Esophagus muscularis mucosa (tissue), 4 donors: ENCODE results near the gene CNOT2. TPM values are rescaled to one million over a fixed set of nuclear protein-coding genes. Genes with fewer than 3 reads are reported as not detected.

ENCODE experiments used
- DNase-seq: peaks from one replicate; pipeline ENCODE4 v3.0.0-alpha.2; 2017; ENCODE audit errors: extremely low spot score
- H3K27ac ChIP-seq, 4 donors: fragments of 200-600 bp; sonication (generic); replicated peaks in 1 of 4; 1 replicate in 3 of 4; 2 replicates in 1 of 4; pipeline ENCODE4 v1.5.1; 2016 to 2019; ENCODE audit warnings: mild to moderate bottlenecking in 1 of 4
- H3K27me3 ChIP-seq, 4 donors: fragments of 200-600 bp; sonication (generic); one replicate each; pipeline versions ENCODE4 v1.5.1 to v1.6.0; 2016 to 2019
- H3K36me3 ChIP-seq, 4 donors: fragments of 200-600 bp; sonication (generic); one replicate each; pipeline ENCODE4 v1.5.1; 2016 to 2019
- H3K4me1 ChIP-seq, 4 donors: fragments of 200-600 bp; sonication (generic); one replicate each; pipeline ENCODE4 v1.5.1; 2016 to 2019
- H3K4me3 ChIP-seq, 4 donors: fragments of 200-600 bp; sonication (generic); 1 replicate in 2 of 4; 2 replicates in 2 of 4; pipeline ENCODE4 v1.5.1; 2016 to 2019; ENCODE audit warnings: mild to moderate bottlenecking in 4 of 4, moderate library complexity in 1 of 4
- H3K9me3 ChIP-seq, 4 donors: fragments of 200-600 bp; sonication (generic); 1 replicate in 3 of 4; 2 replicates in 1 of 4; pipeline ENCODE4 v1.5.1; 2016 to 2019
- EP300 ChIP-seq: sonication (generic); formaldehyde crosslinking; IDR thresholded peaks from one replicate; pipeline ENCODE4 v1.6.1; 2017; ENCODE audit warnings: antibody characterized with exemption
- POLR2A ChIP-seq: fragments of 450-650 bp; IDR thresholded peaks from one replicate; pipeline ENCODE4 v1.6.1; 2017; ENCODE audit warnings: antibody characterized with exemption, moderate library complexity, mild to moderate bottlenecking, low read depth
- POLR2AphosphoS5 ChIP-seq, 2 donors: sonication (generic); formaldehyde crosslinking; IDR thresholded peaks; one replicate each; pipeline ENCODE4 v1.6.1; 2017; ENCODE audit warnings: antibody characterized with exemption in 2 of 2
- WGBS: methylation state at CpG from one replicate; pipeline ENCODE4 v1.1.5; 2018; 5-methylcytosine and 5-hydroxymethylcytosine counted together
- intact Hi-C: fragments of 100-400 bp; cut with DNase I; formaldehyde crosslinking; loops from one replicate; pipeline ENCODE4 v1.15.1; 2023
- total RNA-seq, 4 donors: library from RNA; depleted of rRNA; stranded (reverse); fragments of >200 nt; gene quantifications; one replicate each; pipeline versions ENCODE4 v1.1.0 to v1.2.1, GENCODE V29; 2016
- TF ChIP-seq, protein P1 (sequence below), 3 experiments: fragments of 200-600 bp in 2 of 3; fragments of 450-650 bp in 1 of 3; sonication (generic) in 2 of 3; IDR thresholded peaks; one replicate each; pipeline ENCODE4 v1.5.1; 2017 to 2019; ENCODE audit warnings: antibody characterized with exemption in 3 of 3, mild to moderate bottlenecking in 2 of 3, moderate library complexity in 1 of 3

The CNOT2 gene
- total RNA-seq, 4 donors from 2014 or later, result 55.6 to 87.6 (median 82.7) TPM

DNA sequence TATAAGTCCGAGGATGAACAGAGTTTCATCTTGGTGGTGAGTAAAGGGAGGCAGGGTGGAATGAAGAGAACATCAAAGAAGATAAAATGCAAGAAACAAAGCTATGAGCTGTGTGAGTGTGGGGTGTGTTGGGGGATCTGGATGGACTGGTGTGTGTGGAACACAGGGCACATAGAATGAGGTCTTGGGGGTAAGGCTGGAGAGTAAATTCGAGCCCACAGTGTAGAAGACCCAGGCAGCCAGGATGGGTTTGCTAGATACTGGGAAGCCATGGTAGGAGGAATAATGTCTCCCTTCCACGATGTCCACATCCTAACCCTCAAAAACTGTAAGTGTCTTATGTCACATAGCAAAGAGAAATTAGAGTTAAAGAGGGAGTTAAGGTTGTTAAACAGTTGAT lies 129.6 kb downstream of the CNOT2 start:
- WGBS, result 96% methylated on average over 3 of the region's 3 CpGs
- no peak overlapping the region for H3K4me3 ChIP-seq
- H3K4me1 ChIP-seq, result no peaks in the 10 kb centered on the region
- H3K27me3 ChIP-seq, result peaks cover 0 to 3% (median 0%) of the 10 kb centered on the region in 4 donors
- intact Hi-C loops, result no loop called here
- TF ChIP-seq POLR2A (no peak), EP300 (no peak), POLR2AphosphoS5 (IDR thresholded peaks at IDR 0.05) (no peak)
- TF ChIP-seq, protein P1, sequence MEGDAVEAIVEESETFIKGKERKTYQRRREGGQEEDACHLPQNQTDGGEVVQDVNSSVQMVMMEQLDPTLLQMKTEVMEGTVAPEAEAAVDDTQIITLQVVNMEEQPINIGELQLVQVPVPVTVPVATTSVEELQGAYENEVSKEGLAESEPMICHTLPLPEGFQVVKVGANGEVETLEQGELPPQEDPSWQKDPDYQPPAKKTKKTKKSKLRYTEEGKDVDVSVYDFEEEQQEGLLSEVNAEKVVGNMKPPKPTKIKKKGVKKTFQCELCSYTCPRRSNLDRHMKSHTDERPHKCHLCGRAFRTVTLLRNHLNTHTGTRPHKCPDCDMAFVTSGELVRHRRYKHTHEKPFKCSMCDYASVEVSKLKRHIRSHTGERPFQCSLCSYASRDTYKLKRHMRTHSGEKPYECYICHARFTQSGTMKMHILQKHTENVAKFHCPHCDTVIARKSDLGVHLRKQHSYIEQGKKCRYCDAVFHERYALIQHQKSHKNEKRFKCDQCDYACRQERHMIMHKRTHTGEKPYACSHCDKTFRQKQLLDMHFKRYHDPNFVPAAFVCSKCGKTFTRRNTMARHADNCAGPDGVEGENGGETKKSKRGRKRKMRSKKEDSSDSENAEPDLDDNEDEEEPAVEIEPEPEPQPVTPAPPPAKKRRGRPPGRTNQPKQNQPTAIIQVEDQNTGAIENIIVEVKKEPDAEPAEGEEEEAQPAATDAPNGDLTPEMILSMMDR (IDR thresholded peaks at IDR 0.05), result no peak
- H3K9me3 ChIP-seq, result no peaks in the 10 kb centered on the region
- H3K27ac ChIP-seq, result no peak overlapping the region
- no peaks in the 10 kb centered on the region for H3K36me3 ChIP-seq
- DNase-seq, result no peak

DNA sequence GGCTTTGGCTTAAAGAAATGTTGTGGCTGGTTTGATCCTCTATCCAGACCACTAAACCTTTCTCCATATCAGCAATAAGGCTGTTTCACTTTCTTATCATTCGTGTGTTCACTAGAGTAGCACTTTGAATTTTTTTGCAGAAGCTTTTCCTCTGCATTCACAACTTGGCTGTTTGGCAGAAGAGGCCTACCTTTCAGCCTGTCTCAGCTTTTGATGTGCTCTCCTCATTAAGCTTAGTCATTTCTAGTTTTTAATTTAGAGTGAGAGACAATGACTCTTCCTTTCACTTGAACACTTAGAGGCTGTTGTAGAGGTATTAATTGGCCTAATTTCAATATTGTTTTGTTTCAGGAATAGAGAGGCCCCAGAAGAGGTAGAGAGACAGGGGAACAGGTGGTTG lies 136.6 kb downstream of the CNOT2 start:
- no peak overlapping the region for H3K27ac ChIP-seq
- 85% methylated on average over 1 of the region's 1 CpG for WGBS
- H3K27me3 ChIP-seq, result no peaks in the 10 kb centered on the region
- no peaks in the 10 kb centered on the region for H3K9me3 ChIP-seq
- H3K36me3 ChIP-seq, result no peaks in the 10 kb centered on the region
- H3K4me3 ChIP-seq, result no peak overlapping the region
- no peak for DNase-seq
- no peaks in the 10 kb centered on the region for H3K4me1 ChIP-seq
- TF ChIP-seq EP300 (no peak), POLR2AphosphoS5 (IDR thresholded peaks at IDR 0.05) (no peak), POLR2A (no peak)
- TF ChIP-seq, protein P1 (IDR thresholded peaks at IDR 0.05), result no peak
- intact Hi-C loops, result no loop called here

DNA sequence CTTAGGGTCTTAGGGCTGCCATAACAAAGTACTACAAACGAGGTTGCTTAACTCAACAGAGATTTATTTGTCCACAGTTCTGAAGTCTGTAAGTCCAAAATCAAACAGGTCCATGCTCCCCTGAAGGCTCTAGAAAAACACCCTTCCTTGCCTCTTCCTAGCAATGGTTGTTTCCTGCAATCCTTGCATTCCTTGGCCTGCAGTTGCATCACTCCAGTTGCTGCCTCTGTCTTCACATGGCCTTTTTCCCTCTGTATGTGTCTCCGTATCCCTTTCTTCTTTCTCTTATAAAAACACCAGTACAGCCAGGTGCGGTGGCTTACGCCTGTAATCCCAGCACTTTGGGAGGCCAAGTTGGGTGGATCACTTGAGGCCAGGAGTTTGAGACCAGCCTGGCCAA lies 140.3 kb downstream of the CNOT2 start:
- TF ChIP-seq POLR2A (no peak), POLR2AphosphoS5 (IDR thresholded peaks at IDR 0.05) (no peak)
- TF ChIP-seq, protein P1 (IDR thresholded peaks at IDR 0.05), result no peak
- Histone ChIP-seq H3K4me1 (no peaks in the 10 kb centered on the region), H3K27ac (no peak overlapping the region), H3K27me3 (no peaks in the 10 kb centered on the region), H3K9me3 (no peaks in the 10 kb centered on the region), H3K36me3 (no peaks in the 10 kb centered on the region), H3K4me3 (no peak overlapping the region)
- intact Hi-C loops, result no loop called here
- 90% methylated on average over 4 of the region's 4 CpGs for WGBS
- no peak for DNase-seq

DNA sequence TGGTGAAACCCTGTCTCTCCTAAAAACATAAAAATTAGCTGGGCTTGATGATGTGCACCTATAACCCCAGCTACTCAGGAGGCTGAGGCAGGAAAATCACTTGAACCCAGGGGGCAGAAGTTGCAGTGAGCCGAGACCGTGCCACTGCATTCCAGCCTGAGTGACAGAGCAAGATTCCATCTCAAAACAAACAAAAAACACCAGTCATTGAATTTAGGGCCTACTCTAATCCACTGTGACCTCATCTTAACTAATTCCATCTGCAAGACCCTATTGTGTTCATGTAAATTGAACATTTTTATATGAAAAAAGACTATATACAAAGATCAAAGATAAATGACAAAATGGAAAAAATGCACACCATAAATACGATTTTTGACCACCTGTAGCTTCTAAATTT lies 140.7 kb downstream of the CNOT2 start:
- no peak for DNase-seq
- Histone ChIP-seq H3K27me3 (no peaks in the 10 kb centered on the region), H3K4me1 (no peaks in the 10 kb centered on the region), H3K27ac (no peak overlapping the region), H3K4me3 (no peak overlapping the region), H3K36me3 (no peaks in the 10 kb centered on the region), H3K9me3 (no peaks in the 10 kb centered on the region)
- TF ChIP-seq POLR2AphosphoS5 (IDR thresholded peaks at IDR 0.05), result no peak
- no peak for TF ChIP-seq POLR2A
- no peak for TF ChIP-seq EP300
- TF ChIP-seq, protein P1 (IDR thresholded peaks at IDR 0.05), result no peak
- intact Hi-C loops, result no loop called here
- 88% methylated on average over 3 of the region's 3 CpGs for WGBS

DNA sequence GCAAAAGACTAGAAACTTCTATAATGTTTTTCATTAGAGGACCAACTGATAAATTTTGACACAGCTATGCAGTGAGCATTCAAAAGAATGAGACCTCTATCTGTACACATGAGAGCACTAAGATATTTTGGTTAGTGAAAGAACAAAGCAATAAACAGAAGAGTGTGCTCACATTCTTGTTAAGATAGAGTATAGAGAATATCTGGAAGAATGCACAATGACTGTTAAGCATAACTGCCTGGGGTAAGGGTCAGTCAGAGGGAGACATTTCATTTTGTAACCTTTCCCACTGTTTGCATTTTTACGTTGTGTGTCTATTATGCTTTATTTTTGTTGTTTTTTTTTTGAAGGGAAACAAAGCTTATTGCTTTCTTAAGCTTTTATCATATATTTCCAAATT lies 143.5 kb downstream of the CNOT2 start:
- DNase-seq, result no peak
- Histone ChIP-seq H3K4me1 (no peaks in the 10 kb centered on the region), H3K4me3 (no peak overlapping the region), H3K9me3 (no peaks in the 10 kb centered on the region), H3K36me3 (no peaks in the 10 kb centered on the region), H3K27ac (no peak overlapping the region), H3K27me3 (no peaks in the 10 kb centered on the region)
- WGBS, result 91% methylated on average over 1 of the region's 1 CpG
- intact Hi-C loops, result no loop called here
- TF ChIP-seq, protein P1 (IDR thresholded peaks at IDR 0.05), result no peak
- TF ChIP-seq POLR2AphosphoS5 (IDR thresholded peaks at IDR 0.05) (no peak), EP300 (no peak), POLR2A (no peak)
